Heart right ventricle (tissue), 16 donors: ENCODE data around the gene MOGAT3. TPM values are rescaled to one million over a fixed set of nuclear protein-coding genes. Genes with fewer than 3 reads are reported as not detected.

Source experiments
- ATAC-seq, 8 donors: fragments of 200-7000 bp; cut with Tn5 transposase; one replicate each; pipeline ENCODE4 v1.9.1; 2020; ENCODE audit warnings: mild to moderate bottlenecking in 8 of 8, moderate library complexity in 8 of 8, moderate number of reproducible peaks in 1 of 8
- DNase-seq, 2 donors: peaks; one replicate each; pipeline ENCODE4 v3.0.0-alpha.2; 2020
- H3K27ac ChIP-seq, 10 donors: fragments of 200-600 bp; sonication (generic) in 2 of 10; one replicate each; pipeline versions ENCODE4 v1.5.0 to v1.8.0; 2020 to 2022; ENCODE audit warnings: mild to moderate bottlenecking in 3 of 10
- H3K27me3 ChIP-seq, 7 donors: fragments of 200-600 bp; one replicate each; pipeline ENCODE4 v1.8.0; 2021 to 2022; ENCODE audit warnings: mild to moderate bottlenecking in 2 of 7
- H3K36me3 ChIP-seq, 9 donors: fragments of 200-600 bp; sonication (generic) in 1 of 9; one replicate each; pipeline versions ENCODE4 v1.5.0 to v1.8.0; 2020 to 2022; ENCODE audit warnings: mild to moderate bottlenecking in 2 of 9
- H3K4me1 ChIP-seq, 9 donors: fragments of 200-600 bp; sonication (generic) in 1 of 9; one replicate each; pipeline versions ENCODE4 v1.5.0 to v1.8.0; 2020 to 2022; ENCODE audit warnings: mild to moderate bottlenecking in 4 of 9
- H3K4me3 ChIP-seq, 10 donors: fragments of 200-600 bp; sonication (generic) in 2 of 10; one replicate each; pipeline versions ENCODE4 v1.5.0 to v1.8.0; 2020 to 2022; ENCODE audit warnings: mild to moderate bottlenecking in 7 of 10, moderate library complexity in 2 of 10
- H3K9me3 ChIP-seq, 11 donors: fragments of 200-600 bp in 10 of 11; sonication (generic) in 2 of 11; one replicate each; pipeline versions ENCODE4 v1.5.0 to v1.8.0; 2013 to 2022; ENCODE audit warnings: mild to moderate bottlenecking in 2 of 11, control low read depth in 1 of 11, moderate library complexity in 1 of 11
- WGBS, 2 donors: extraction: QIAGEN DNeasy Blood & Tissue Kit; methylation state at CpG; one replicate each; pipeline ENCODE4 v1.1.7; 2013; ENCODE audit warnings: inconsistent platforms in 1 of 2; 5-methylcytosine and 5-hydroxymethylcytosine counted together
- intact Hi-C, 10 donors: fragments of 100-400 bp; cut with DNase I; formaldehyde crosslinking; loops; one replicate each; pipeline versions ENCODE4 v1.11.1 to v1.14.2; 2022
- polyA plus RNA-seq, 2 donors: library from polyadenylated mRNA; stranded (reverse); fragments of 200-250 nt; gene quantifications; one replicate each; pipeline ENCODE4 v1.2.3, GENCODE V29; 2013
- total RNA-seq, 10 donors: library from RNA; stranded (reverse); fragmentation: NEBNext Ultra II Directional in 3 of 10; extraction: Animal tissue kit (Norgen Biotek cat#: 25700) in 3 of 10; gene quantifications; one replicate each; pipeline versions ENCODE4 v1.2.1 to v1.2.4, GENCODE V29; 2021 to 2023
- TF ChIP-seq, protein P1 (sequence below), 9 donors: fragments of 200-600 bp; sonication (generic) in 2 of 9; IDR thresholded peaks; one replicate each; pipeline versions ENCODE4 v1.5.0 to v1.8.0; 2021 to 2022; ENCODE audit warnings: antibody characterized with exemption in 9 of 9, mild to moderate bottlenecking in 5 of 9, moderate library complexity in 1 of 9
- donor health status: Arrhythmogenic right ventricular cardiomyopathy.
- donor health status: ischemic (EF 13 %, LVEDD 7.1; RV severe dilation, severe dysfunction).
- donor health status: healthy with polysubstance abuse.
- donor health status: DM: no; HTN: yes; CAD: no.
- donor health status: DM: no; HTN: no; CAD: no.
- donor health status: ischemic (EF 25% LVEDD 6.9; RV normal size, moderate dysfunction).
- donor health status: ischemic (EF 25% LVEDD 5.7; RV mildly dilated, moderate dysfunction).
- donor health status: healthy.
- donor health status: DM: yes; HTN: yes; CAD: no.
- donor health status: Ischemic cardiomyopathy.
- donor health status: ischemic (EF 35%, LVEDD 5.7; RV mildly dilated, moderate dysfunction).
- donor health status: nonischemic (EF 11% LVEDD 7.7; RV severe dilation, severe dysfunction).
- donor health status: DM: yes; HTN: yes; CAD: no.
- donor health status: PGD.
- donor health status: ischemic (EF 29% LVEDD 5.4; RV normal size, mild dysfunction).
- donor health status: nonischemic (EF 23%, LVEDD 6.1; RV moderate dilation, normal function).

The MOGAT3 gene
- total and polyA plus RNA-seq, 12 donors, result not detected

DNA sequence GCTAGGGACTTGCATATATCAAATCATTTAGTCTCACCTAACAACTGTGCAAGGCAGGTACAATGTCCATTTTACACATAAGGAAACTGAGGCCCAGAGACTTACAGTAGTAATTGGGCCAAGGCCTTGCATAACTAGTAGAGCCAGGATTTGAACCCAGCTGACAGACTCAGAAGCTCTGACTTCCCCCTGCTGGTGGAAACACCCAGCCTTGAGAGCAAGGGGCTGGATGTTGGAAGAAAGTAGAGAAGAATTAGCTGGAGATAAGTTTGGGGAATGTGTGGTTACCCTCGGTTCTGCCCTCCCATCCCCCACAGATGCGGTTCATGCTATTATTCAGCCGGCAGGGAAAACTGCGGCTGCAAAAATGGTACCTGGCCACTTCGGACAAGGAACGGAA lies 44.6 kb downstream of the MOGAT3 start:
- DNase-seq (no peak), ATAC-seq (no peak)
- Histone ChIP-seq H3K27ac (no peak overlapping the region), H3K36me3 (peaks cover 0 to 43% (median 8%) of the 10 kb centered on the region in 9 donors), H3K4me1 (peaks cover 3 to 20% (median 10%) of the 10 kb centered on the region in 9 donors), H3K4me3 (no peak overlapping the region), H3K27me3 (peaks cover 0 to 12% (median 2%) of the 10 kb centered on the region in 7 donors), H3K9me3 (no peaks in the 10 kb centered on the region)
- intact Hi-C loops, result no loop called here
- TF ChIP-seq, protein P1, sequence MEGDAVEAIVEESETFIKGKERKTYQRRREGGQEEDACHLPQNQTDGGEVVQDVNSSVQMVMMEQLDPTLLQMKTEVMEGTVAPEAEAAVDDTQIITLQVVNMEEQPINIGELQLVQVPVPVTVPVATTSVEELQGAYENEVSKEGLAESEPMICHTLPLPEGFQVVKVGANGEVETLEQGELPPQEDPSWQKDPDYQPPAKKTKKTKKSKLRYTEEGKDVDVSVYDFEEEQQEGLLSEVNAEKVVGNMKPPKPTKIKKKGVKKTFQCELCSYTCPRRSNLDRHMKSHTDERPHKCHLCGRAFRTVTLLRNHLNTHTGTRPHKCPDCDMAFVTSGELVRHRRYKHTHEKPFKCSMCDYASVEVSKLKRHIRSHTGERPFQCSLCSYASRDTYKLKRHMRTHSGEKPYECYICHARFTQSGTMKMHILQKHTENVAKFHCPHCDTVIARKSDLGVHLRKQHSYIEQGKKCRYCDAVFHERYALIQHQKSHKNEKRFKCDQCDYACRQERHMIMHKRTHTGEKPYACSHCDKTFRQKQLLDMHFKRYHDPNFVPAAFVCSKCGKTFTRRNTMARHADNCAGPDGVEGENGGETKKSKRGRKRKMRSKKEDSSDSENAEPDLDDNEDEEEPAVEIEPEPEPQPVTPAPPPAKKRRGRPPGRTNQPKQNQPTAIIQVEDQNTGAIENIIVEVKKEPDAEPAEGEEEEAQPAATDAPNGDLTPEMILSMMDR (IDR thresholded peaks at IDR 0.05), result no peak
- 79 to 82% methylated on average over 6 of the region's 6 CpGs for WGBS, 2 donors

DNA sequence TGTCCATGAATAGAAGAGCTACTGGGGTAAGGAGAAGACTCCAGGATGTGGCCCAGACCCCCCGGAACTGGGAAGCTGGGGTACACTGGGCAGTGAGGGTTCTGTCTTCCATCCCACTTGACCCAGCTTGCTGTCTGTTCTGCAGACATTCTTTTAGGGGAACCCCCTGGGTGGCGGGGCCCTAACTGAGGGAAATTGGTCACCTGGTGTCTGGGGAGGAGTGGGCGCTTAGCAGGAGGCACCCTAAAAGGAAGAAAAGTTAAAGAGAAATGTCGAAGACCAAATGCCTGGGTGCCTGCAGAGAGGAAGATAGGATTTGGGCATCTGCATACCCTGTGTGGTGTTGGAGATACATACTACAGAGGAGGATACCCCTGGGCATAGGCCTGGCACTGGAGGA lies 45.5 kb downstream of the MOGAT3 start:
- peaks cover 3 to 20% (median 10%) of the 10 kb centered on the region in 9 donors for H3K4me1 ChIP-seq
- no peak for ATAC-seq
- DNase-seq, result no peak
- peaks cover 0 to 10% (median 0%) of the 10 kb centered on the region in 7 donors for H3K27me3 ChIP-seq
- no peaks in the 10 kb centered on the region for H3K9me3 ChIP-seq
- intact Hi-C loops, result no loop called here
- 63 to 66% methylated on average over 4 of the region's 4 CpGs for WGBS, 2 donors
- H3K27ac ChIP-seq, result no peak overlapping the region
- peak overlapping the region in 9 of 10 donors; percentile 80 to 99 (median 85) for H3K4me3 ChIP-seq
- TF ChIP-seq, protein P1 (IDR thresholded peaks at IDR 0.05), result no peak
- peaks cover 0 to 34% (median 8%) of the 10 kb centered on the region in 9 donors for H3K36me3 ChIP-seq

DNA sequence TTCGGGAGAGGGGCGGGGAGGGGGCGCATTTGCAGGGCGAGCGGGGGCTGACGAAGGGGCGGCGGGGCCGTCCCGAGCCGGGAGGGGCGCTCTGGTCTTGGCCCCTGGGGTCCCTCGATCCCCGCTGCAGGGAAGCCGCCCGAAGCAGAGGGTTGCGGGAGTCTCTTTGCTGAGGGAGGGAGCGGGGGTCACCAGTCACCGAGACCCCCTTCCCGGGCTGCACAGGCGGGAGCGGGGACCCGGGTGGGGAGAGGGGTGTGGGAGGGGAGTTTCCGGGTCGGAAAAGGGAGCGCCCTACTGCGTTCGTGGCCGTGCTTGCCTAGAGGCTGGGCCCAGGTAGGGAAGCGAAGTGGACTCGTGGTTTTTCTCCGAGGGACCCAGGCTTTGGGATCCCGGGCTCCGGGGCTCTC lies 46.1 kb downstream of the MOGAT3 start:
- peaks cover 0 to 10% (median 0%) of the 10 kb centered on the region in 7 donors for H3K27me3 ChIP-seq
- intact Hi-C loops, result no loop called here
- H3K4me3 ChIP-seq, result peak overlapping the region; percentile 63 to 99 (median 84)
- ATAC-seq, result peak; percentile 14 to 65 (median 26)
- H3K27ac ChIP-seq, result peak overlapping the region in 6 of 10 donors; percentile 22 to 77 (median 40)
- no peaks in the 10 kb centered on the region for H3K9me3 ChIP-seq
- TF ChIP-seq, protein P1 (IDR thresholded peaks at IDR 0.05), result no peak
- peaks cover 3 to 20% (median 10%) of the 10 kb centered on the region in 9 donors for H3K4me1 ChIP-seq
- H3K36me3 ChIP-seq, result peaks cover 0 to 33% (median 8%) of the 10 kb centered on the region in 9 donors
- 1% methylated on average over 31 to 34 of the region's 34 CpGs for WGBS, 2 donors
- DNase-seq, result no peak

DNA sequence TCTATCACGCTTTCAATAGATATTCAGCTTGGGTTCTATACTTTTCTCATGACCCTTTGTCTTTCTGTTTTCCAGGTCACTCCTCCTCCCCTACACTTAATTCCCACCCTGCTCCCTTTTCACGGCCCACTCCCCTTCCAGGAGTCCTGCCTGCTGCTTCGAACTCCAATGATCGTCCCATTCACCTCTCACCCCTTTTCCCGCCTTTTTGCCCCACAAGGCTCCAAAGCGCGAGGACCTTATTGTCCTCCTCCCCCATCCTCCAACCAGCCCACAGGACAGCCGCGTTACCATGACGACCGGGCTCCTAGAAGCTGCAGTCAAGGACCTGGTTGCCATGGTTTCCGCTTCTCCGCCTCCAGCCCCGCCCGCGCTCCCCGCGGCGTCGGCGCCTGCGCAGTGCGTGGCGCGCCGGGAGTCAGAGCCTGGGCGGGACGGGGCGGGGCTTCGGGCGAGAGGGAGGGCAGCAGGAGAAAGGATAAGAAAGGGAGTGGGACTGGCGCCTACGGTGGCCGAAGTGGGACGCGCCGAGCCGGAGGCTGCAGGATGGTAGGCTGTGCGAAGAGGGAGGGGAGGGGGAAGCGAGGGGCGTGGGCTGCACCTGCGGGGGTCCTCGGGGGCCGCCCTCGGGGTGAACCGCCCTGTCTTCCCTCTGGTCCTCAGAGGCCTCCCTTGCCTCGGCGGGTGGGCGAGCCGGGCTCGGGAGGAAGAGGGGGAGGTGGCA lies 46.7 kb downstream of the MOGAT3 start, which contains the start of gene AP1S1:
Gene AP1S1 (plus strand): TSS at position 508 of the 724 bp plus-strand sequence. CDS start 39 bp downstream, at position 547.
- peak within 1 kb of the TSS in 6 of 10 donors; percentile 22 to 77 (median 40) for H3K27ac ChIP-seq
- WGBS, 2 donors, result 3 to 4% methylated on average over 35 to 50 of the region's 51 CpGs
- TF ChIP-seq, protein P1 (IDR thresholded peaks at IDR 0.05), result no peak

More for the DNA sequence above, 46.7 kb downstream of the MOGAT3 start, which contains the start of gene AP1S1:
- Histone ChIP-seq H3K9me3 (no peaks in the 10 kb centered on the region), H3K36me3 (peaks cover 0 to 29% (median 8%) of the 10 kb centered on the region in 9 donors), H3K4me3 (peak within 1 kb of the TSS; percentile 63 to 99 (median 84)), H3K27me3 (peaks cover 0 to 10% (median 3%) of the 10 kb centered on the region in 7 donors), H3K4me1 (peaks cover 3 to 20% (median 10%) of the 10 kb centered on the region in 9 donors)
- intact Hi-C loops, result no loop called here
- ATAC-seq (peak; percentile 95 to 98 (median 97)), DNase-seq (peak; percentile 94 to 96)
